H9 (cell line): Measurements from ENCODE around the gene RAB6B. TPM values are rescaled to one million over a fixed set of nuclear protein-coding genes. Genes with fewer than 3 reads are reported as not detected.
A peak's percentile ranks its signal among the peaks of the same experiment; 100 is the strongest.

Experiments
- DNase-seq: peaks from one replicate; pipeline ENCODE4 v3.0.0-alpha.2; 2017
- H2AFZ ChIP-seq: one replicate; pipeline ENCODE4 v1.6.1; 2013; ENCODE audit warnings: mild to moderate bottlenecking, low read length, control low read depth, moderate library complexity
- H2AK5ac ChIP-seq: 2 replicates; pipeline ENCODE4 v1.6.1; 2013; ENCODE audit warnings: low read length, control low read depth, mixed read lengths; ENCODE audit not compliant: insufficient read length
- H2BK120ac ChIP-seq: one replicate; pipeline ENCODE4 v1.6.1; 2013; ENCODE audit warnings: low read depth, mild to moderate bottlenecking, low read length, control low read depth, inconsistent platforms; ENCODE audit not compliant: poor library complexity, severe bottlenecking
- H2BK12ac ChIP-seq: 2 replicates; pipeline ENCODE4 v1.6.1; 2013; ENCODE audit warnings: low read length, control low read depth, mixed read lengths, low read depth; ENCODE audit not compliant: insufficient read length
- H2BK15ac ChIP-seq: 2 replicates; pipeline ENCODE4 v1.6.1; 2013; ENCODE audit warnings: low read depth, low read length, control low read depth
- H2BK20ac ChIP-seq: one replicate; pipeline ENCODE4 v1.6.1; 2013; ENCODE audit warnings: low read depth, mild to moderate bottlenecking, low read length, control low read depth, inconsistent platforms; ENCODE audit not compliant: poor library complexity, severe bottlenecking
- H2BK5ac ChIP-seq: 2 replicates; pipeline ENCODE4 v1.6.1; 2013; ENCODE audit warnings: low read length, control low read depth, mixed read lengths; ENCODE audit not compliant: insufficient read length
- H3K14ac ChIP-seq: 2 replicates; pipeline ENCODE4 v1.6.1; 2013; ENCODE audit warnings: low read length, control low read depth; ENCODE audit not compliant: insufficient read depth
- H3K18ac ChIP-seq: 2 replicates; pipeline ENCODE4 v1.6.1; 2013; ENCODE audit warnings: low read depth, mild to moderate bottlenecking, mixed read lengths, low read length, control low read depth; ENCODE audit not compliant: insufficient read length
- H3K23ac ChIP-seq: 2 replicates; pipeline ENCODE4 v1.6.1; 2013; ENCODE audit warnings: low read length, control low read depth, mixed read lengths, low read depth; ENCODE audit not compliant: insufficient read length
- H3K23me2 ChIP-seq: 2 replicates; pipeline ENCODE4 v1.6.1; 2013; ENCODE audit warnings: low read depth, mild to moderate bottlenecking, mixed read lengths, low read length, control low read depth; ENCODE audit not compliant: insufficient read length, poor library complexity, severe bottlenecking
- H3K27ac ChIP-seq: 2 replicates; pipeline ENCODE4 v1.5.1; 2013; ENCODE audit warnings: low read length, control low read depth, mixed read lengths, low read depth; ENCODE audit not compliant: insufficient read length
- H3K27me3 ChIP-seq: 2 replicates; pipeline ENCODE4 v1.6.1; 2013; ENCODE audit warnings: low read length, control low read depth, inconsistent platforms; ENCODE audit not compliant: insufficient read depth
- H3K4ac ChIP-seq: 2 replicates; pipeline ENCODE4 v1.6.1; 2013; ENCODE audit warnings: low read depth, mild to moderate bottlenecking, control low read depth, inconsistent platforms, low read length, moderate library complexity
- H3K4me1 ChIP-seq: 2 replicates; pipeline ENCODE4 v1.6.1; 2013; ENCODE audit warnings: low read length, control low read depth, inconsistent platforms; ENCODE audit not compliant: insufficient read depth
- H3K4me2 ChIP-seq: 2 replicates; pipeline ENCODE4 v1.6.1; 2013; ENCODE audit warnings: low read length, control low read depth, mixed read lengths; ENCODE audit not compliant: insufficient read length, insufficient read depth
- H3K56ac ChIP-seq: 2 replicates; pipeline ENCODE4 v1.6.1; 2013; ENCODE audit warnings: low read depth, mild to moderate bottlenecking, mixed read lengths, low read length, control low read depth; ENCODE audit not compliant: insufficient read length
- H3K79me1 ChIP-seq: 2 replicates; pipeline ENCODE4 v1.6.1; 2013; ENCODE audit warnings: low read depth, mild to moderate bottlenecking, moderate library complexity, low read length, control low read depth, inconsistent platforms; ENCODE audit not compliant: insufficient read depth, poor library complexity, severe bottlenecking
- H3K79me2 ChIP-seq: 2 replicates; pipeline ENCODE4 v1.6.1; 2013; ENCODE audit warnings: low read length, control low read depth, inconsistent platforms; ENCODE audit not compliant: insufficient read depth
- H3K9ac ChIP-seq: 2 replicates; pipeline ENCODE4 v1.6.1; 2013; ENCODE audit warnings: low read length, control low read depth, mixed read lengths; ENCODE audit not compliant: insufficient read length; ENCODE audit errors: extremely low read depth
- H3K9me3 ChIP-seq: one replicate; pipeline ENCODE4 v1.6.1; 2013; ENCODE audit warnings: low read depth, low read length, inconsistent platforms; ENCODE audit not compliant: control insufficient read depth
- H3T11ph ChIP-seq: one replicate; pipeline ENCODE4 v1.6.1; 2013; ENCODE audit warnings: mild to moderate bottlenecking, low read length, control low read depth, inconsistent platforms
- H4K20me1 ChIP-seq: one replicate; pipeline ENCODE4 v1.6.1; 2013; ENCODE audit not compliant: control insufficient read depth, insufficient read length, insufficient read depth
- H4K5ac ChIP-seq: 2 replicates; pipeline ENCODE4 v1.6.1; 2013; ENCODE audit warnings: low read depth, mild to moderate bottlenecking, mixed read lengths, low read length, control low read depth; ENCODE audit not compliant: insufficient read length
- H4K8ac ChIP-seq: replicated peaks from 2 replicates; pipeline ENCODE4 v1.6.1; 2013; ENCODE audit warnings: low read length, control low read depth, mixed read lengths, low read depth; ENCODE audit not compliant: insufficient read length
- H4K91ac ChIP-seq: 2 replicates; pipeline ENCODE4 v1.6.1; 2013; ENCODE audit warnings: low read depth, mild to moderate bottlenecking, moderate library complexity, mixed read lengths, low read length, control low read depth; ENCODE audit not compliant: insufficient read length
- H3K27ac Mint-ChIP-seq, 3 experiments: 2 replicates in 2 of 3; 3 replicates in 1 of 3; pipeline ENCODE4 v1.8.0; 2020 to 2021; ENCODE audit warnings: mixed read lengths in 3 of 3, mild to moderate bottlenecking in 1 of 3, moderate library complexity in 1 of 3
- H3K27me3 Mint-ChIP-seq: 2 replicates; pipeline ENCODE4 v1.8.0; 2021; ENCODE audit warnings: low read depth, mild to moderate bottlenecking, moderate library complexity, mixed read lengths
- H3K36me3 Mint-ChIP-seq, 3 experiments: 2 replicates in 2 of 3; 3 replicates in 1 of 3; pipeline ENCODE4 v1.8.0; 2020 to 2021; ENCODE audit warnings: low read depth in 3 of 3, mixed read lengths in 3 of 3; ENCODE audit not compliant: insufficient read depth in 1 of 3
- H3K4me1 Mint-ChIP-seq, 2 experiments: 2 replicates each; pipeline ENCODE4 v1.8.0; 2020; ENCODE audit warnings: mixed read lengths in 2 of 2
- H3K4me3 Mint-ChIP-seq, 2 experiments: 2 replicates in 1 of 2; 3 replicates in 1 of 2; pipeline ENCODE4 v1.8.0; 2020 to 2021; ENCODE audit warnings: mild to moderate bottlenecking in 2 of 2, mixed read lengths in 2 of 2, moderate library complexity in 1 of 2
- H3K9me3 Mint-ChIP-seq, 2 experiments: 2 replicates in 1 of 2; 3 replicates in 1 of 2; pipeline ENCODE4 v1.8.0; 2020; ENCODE audit warnings: mild to moderate bottlenecking in 2 of 2, mixed read lengths in 2 of 2, moderate library complexity in 1 of 2
- WGBS: extraction: QIAGEN DNeasy Blood & Tissue Kit; methylation state at CpG from one replicate; pipeline ENCODE4 v1.1.7; 2013; ENCODE audit warnings: missing lambda C conversion rate, low lambda C conversion rate, mixed read lengths; ENCODE audit not compliant: insufficient read length; ENCODE audit errors: extremely low coverage; 5-methylcytosine and 5-hydroxymethylcytosine counted together
- total RNA-seq: library from RNA; stranded (reverse); gene quantifications from 2 replicates; pipeline ENCODE4 v1.2.1, GENCODE V29; 2021
- TF ChIP-seq, protein P1 (sequence below): fragments of 200-600 bp; sonication (generic); conservative IDR thresholded peaks from 3 replicates; pipeline ENCODE4 v1.8.0; 2021; ENCODE audit warnings: antibody characterized with exemption, mild to moderate bottlenecking

RAB6B gene
- total RNA-seq, 1 experiment from 2014 or later = 12.3 TPM

GRCh38 chr3:133855002-133855370 lies 40.7 kb downstream of the RAB6B start:
- no peaks in the 10 kb centered on the region for H4K20me1 ChIP-seq
- no peak overlapping the region for H3K4ac ChIP-seq
- H2AFZ ChIP-seq = no peak overlapping the region
- H3K4me2 ChIP-seq = no peak overlapping the region
- Mint-ChIP-seq H3K4me3 (no peak overlapping the region), H3K4me1 (peaks cover 18 to 19% of the 10 kb centered on the region in 2 experiments), H3K27me3 (no peaks in the 10 kb centered on the region), H3K27ac (peak overlapping the region in 1 of 3 experiments; percentile 45; a peak in 1 of 7 replicates), H3K9me3 (no peaks in the 10 kb centered on the region), H3K36me3 (no peaks in the 10 kb centered on the region; a peak in 1 of 7 replicates)
- no peak overlapping the region for H3K9ac ChIP-seq
- H3K79me2 ChIP-seq = no peaks in the 10 kb centered on the region
- no peak overlapping the region for H3K18ac ChIP-seq
- no peak overlapping the region for H3K56ac ChIP-seq
- H3K14ac ChIP-seq = no peak overlapping the region
- H2BK12ac ChIP-seq = no peak overlapping the region
- WGBS = no CpG with 5 or more reads among the region's 4 CpGs
- H3K4me1 ChIP-seq = peaks cover 2% of the 10 kb centered on the region; the same call in 1 of the 2 replicates
- H3K27me3 ChIP-seq = no peaks in the 10 kb centered on the region
- no peak overlapping the region for H2BK5ac ChIP-seq
- H2AK5ac ChIP-seq = no peak overlapping the region
- no peaks in the 10 kb centered on the region for H3K23me2 ChIP-seq
- no peak overlapping the region for H4K8ac ChIP-seq
- TF ChIP-seq, protein P1, sequence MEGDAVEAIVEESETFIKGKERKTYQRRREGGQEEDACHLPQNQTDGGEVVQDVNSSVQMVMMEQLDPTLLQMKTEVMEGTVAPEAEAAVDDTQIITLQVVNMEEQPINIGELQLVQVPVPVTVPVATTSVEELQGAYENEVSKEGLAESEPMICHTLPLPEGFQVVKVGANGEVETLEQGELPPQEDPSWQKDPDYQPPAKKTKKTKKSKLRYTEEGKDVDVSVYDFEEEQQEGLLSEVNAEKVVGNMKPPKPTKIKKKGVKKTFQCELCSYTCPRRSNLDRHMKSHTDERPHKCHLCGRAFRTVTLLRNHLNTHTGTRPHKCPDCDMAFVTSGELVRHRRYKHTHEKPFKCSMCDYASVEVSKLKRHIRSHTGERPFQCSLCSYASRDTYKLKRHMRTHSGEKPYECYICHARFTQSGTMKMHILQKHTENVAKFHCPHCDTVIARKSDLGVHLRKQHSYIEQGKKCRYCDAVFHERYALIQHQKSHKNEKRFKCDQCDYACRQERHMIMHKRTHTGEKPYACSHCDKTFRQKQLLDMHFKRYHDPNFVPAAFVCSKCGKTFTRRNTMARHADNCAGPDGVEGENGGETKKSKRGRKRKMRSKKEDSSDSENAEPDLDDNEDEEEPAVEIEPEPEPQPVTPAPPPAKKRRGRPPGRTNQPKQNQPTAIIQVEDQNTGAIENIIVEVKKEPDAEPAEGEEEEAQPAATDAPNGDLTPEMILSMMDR = no peak
- no peak overlapping the region for H3K27ac ChIP-seq
- H2BK20ac ChIP-seq = no peak overlapping the region
- no peak overlapping the region for H2BK15ac ChIP-seq
- no peak for DNase-seq
- no peaks in the 10 kb centered on the region for H3K79me1 ChIP-seq
- no peaks in the 10 kb centered on the region for H3K9me3 ChIP-seq
- no peak overlapping the region for H4K5ac ChIP-seq
- H3T11ph ChIP-seq = no peak overlapping the region
- no peak overlapping the region for H2BK120ac ChIP-seq
- no peak overlapping the region for H3K23ac ChIP-seq
- H4K91ac ChIP-seq = no peak overlapping the region
